HEK293T (cell line): ENCODE data around the gene MCL1.

Experiments
- ARNT ChIP-seq: fragments of 450-650 bp; IDR thresholded peaks from 2 replicates; pipeline ENCODE4 v1.6.1; 2017; ENCODE audit warnings: mild to moderate bottlenecking
- BHLHE40 ChIP-seq: fragments of 450-650 bp; IDR thresholded peaks from 2 replicates; pipeline ENCODE4 v1.6.1; 2016; ENCODE audit warnings: mild to moderate bottlenecking, moderate library complexity, borderline replicate concordance
- CTBP1 ChIP-seq: fragments of 450-650 bp; IDR thresholded peaks from 2 replicates; pipeline ENCODE4 v1.6.1; 2016; ENCODE audit warnings: borderline replicate concordance
- ELF4 ChIP-seq: fragments of 450-650 bp; IDR thresholded peaks from 2 replicates; pipeline ENCODE4 v1.6.1; 2017; ENCODE audit warnings: antibody characterized with exemption
- FOXA1 ChIP-seq: fragments of 450-650 bp; IDR thresholded peaks from 2 replicates; pipeline ENCODE4 v1.6.1; 2016; ENCODE audit warnings: mild to moderate bottlenecking
- FOXK2 ChIP-seq: fragments of 450-650 bp; IDR thresholded peaks from 2 replicates; pipeline ENCODE4 v1.6.1; 2016; ENCODE audit warnings: mild to moderate bottlenecking
- FOXM1 ChIP-seq: fragments of 450-650 bp; IDR thresholded peaks from 2 replicates; pipeline ENCODE4 v1.6.1; 2017; ENCODE audit warnings: mild to moderate bottlenecking, borderline replicate concordance
- L3MBTL2 ChIP-seq: fragments of 450-650 bp; conservative IDR thresholded peaks from 2 replicates; pipeline ENCODE4 v1.6.1; 2016; ENCODE audit warnings: mild to moderate bottlenecking
- LEF1 ChIP-seq: fragments of 450-650 bp; IDR thresholded peaks from 2 replicates; pipeline ENCODE4 v1.6.1; 2017; ENCODE audit warnings: mild to moderate bottlenecking, borderline replicate concordance
- SP1 ChIP-seq: fragments of 450-650 bp; IDR thresholded peaks from 2 replicates; pipeline ENCODE4 v1.6.1; 2017
- SUZ12 ChIP-seq: fragments of 450-650 bp; IDR thresholded peaks from 2 replicates; pipeline ENCODE4 v1.6.1; 2016; ENCODE audit warnings: mild to moderate bottlenecking
- TARDBP ChIP-seq: fragments of 450-650 bp; IDR thresholded peaks from 2 replicates; pipeline ENCODE4 v1.6.1; 2016
- ZNF384 ChIP-seq: fragments of 450-650 bp; IDR thresholded peaks from 2 replicates; pipeline ENCODE4 v1.6.1; 2016

DNA sequence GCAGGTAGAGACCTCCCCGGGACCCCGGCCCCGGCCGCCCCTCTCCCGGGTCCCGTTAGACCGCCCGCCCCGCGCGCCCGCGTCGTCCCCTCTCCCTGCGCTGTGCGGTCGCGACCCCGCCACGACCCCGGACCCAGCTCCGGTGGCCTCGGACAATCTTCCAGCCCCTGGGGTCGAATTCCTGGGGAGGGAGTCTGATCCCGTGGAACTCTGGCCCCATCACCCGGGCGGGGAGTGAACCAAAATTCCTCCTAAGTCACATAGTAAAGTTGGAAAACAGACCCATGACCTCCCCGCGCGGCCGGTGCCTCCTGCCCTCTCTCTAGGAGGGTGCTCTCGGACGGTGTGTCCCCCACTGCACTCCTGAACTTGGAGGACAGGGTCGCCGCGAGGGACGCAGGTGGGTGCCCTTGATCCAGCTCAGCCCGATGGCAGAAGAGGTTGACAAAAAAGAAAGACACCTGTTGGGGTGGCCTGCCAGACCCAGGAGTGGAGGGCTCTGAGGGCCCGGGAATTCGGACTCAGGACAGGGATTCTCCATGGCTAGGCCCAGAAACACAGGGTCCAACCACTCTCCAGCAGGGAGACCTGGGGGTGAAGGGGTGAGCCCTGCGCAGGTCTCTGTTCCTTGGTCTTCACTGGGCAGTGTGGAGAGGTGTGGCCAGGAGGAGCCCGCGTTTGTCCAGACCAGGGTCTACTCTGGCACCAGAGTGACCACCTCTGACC is 29.8 kb downstream of the MCL1 start:
- TF ChIP-seq TARDBP (no peak), BHLHE40 (no peak), FOXM1 (no peak), FOXK2 (no peak), FOXA1 (no peak), ZNF384 (no peak), CTBP1 (no peak), ARNT (no peak), SUZ12 (no peak), SP1 (no peak), LEF1 (no peak), L3MBTL2 (no peak), ELF4 (no peak)
